ENCODE measurements around the gene TLR9. TPM values are rescaled to one million over a fixed set of nuclear protein-coding genes. Genes with fewer than 3 reads are reported as not detected.

TLR9 gene
- total RNA-seq, 1 experiment from 2014 or later = 0.44 TPM

DNA sequence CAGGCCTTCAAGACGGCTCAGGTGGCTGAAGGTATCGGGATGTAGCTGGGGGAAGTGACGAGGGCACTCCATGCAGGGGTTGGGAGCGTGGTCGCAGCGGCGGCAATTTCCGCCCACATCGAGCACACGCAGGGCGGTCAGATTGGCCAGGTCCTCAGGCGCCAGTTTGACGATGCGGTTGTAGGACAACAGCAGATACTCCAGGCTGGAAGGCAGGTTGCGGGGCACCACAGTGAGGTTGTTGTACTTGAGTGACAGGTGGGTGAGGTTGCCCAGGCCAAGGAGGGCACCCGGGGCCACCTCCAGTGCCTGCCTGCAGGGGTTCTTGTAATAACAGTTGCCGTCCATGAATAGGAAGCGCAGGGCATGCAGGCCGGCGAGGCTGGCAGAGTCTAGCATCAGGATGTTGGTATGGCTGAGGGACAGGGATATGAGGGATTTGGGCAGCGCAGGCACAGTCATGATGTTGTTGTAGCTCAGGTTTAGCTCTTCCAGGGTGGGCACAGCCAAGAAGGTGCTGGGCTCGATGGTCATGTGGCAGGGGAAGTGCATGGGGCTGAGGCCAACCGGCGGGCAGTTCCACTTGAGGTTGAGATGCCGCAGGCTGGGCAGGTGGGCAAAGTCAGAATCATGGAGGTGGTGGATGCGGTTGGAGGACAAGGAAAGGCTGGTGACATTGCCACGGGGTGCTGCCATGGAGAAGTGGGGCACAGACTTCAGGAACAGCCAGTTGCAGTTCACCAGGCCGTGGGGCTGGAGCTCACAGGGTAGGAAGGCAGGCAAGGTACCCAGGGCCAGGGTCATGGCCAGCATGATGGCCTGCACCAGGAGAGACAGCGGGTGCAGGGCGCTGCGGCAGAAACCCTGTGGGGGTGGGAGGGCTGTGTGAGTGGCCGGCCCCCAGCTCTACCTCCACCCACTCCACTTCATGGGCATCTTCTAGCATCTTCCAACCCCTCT lies 1.7 kb downstream of the TLR9 start:
- CTCF ChIA-PET = interaction anchor here (0.8 kb wide), 1 partner anchor 274 kb away, joined by 3 read pairs; no protein-coding TSS in a partner anchor
- POLR2A ChIA-PET (ENCODE audit: unreplicated experiment) = no interaction called here
- no peaks in the 10 kb centered on the region for H3K79me2 ChIP-seq (ENCODE audit: low read depth)

DNA sequence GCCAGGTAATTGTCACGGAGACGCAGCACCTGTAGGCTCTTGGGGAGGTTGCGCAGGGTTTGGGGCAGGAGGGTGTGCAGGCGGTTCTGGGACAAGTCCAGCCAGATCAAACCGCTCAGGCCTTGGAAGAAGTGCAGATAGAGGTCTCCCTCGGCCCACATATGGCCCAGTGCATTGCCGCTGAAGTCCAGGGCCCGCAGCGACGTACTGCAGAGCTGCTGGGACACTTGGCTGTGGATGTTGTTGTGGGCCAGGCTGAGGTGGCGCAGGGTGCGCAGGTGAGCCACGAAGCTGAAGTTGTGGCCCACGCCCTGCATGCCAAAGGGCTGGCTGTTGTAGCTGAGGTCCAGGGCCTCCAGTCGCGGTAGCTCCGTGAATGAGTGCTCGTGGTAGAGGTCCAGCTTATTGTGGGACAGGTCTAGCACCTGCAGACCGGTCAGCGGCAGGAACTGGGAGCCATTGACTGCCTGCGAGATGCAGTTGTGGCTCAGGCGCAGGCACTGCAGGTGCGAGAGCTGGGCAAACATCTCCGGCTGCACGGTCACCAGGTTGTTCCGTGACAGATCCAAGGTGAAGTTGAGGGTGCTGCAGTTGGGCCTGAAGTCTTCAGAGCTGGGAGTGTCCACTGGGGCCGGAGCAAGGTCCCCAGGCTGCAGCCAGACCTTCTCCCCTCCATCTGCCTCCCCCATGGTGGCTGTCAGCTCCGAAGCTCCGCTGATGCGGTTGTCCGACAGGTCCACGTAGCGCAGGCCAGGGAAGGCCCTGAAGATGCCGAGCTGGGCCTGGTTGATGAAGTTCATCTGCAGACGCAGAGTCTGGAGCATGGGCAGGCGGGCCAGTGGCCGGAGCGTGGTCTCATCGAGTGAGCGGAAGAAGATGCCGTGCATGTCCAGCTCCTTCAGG lies 2.9 kb downstream of the TLR9 start:
- no peaks in the 10 kb centered on the region for H4K20me1 ChIP-seq (ENCODE audit: insufficient read depth)
- no peak overlapping the region for H3K27ac ChIP-seq
- peaks cover 35% of the 10 kb centered on the region for H3K4me1 ChIP-seq (replicated peaks; ENCODE audit: insufficient read depth)
- H2AFZ ChIP-seq = no peak overlapping the region
- H3K36me3 ChIP-seq (ENCODE audit: low read depth) = no peaks in the 10 kb centered on the region
- H3K4me3 ChIP-seq = no peak overlapping the region
- ChIA-PET POLR2A (ENCODE audit: unreplicated experiment) (no interaction called here), CTCF (interaction anchor here (0.6 kb wide), 1 partner anchor 23 kb away, joined by 4 read pairs; the partner anchor contains the start of gene PPM1M)
- H3K9me2 ChIP-seq (ENCODE audit: insufficient read depth) = no peaks in the 10 kb centered on the region
- BruUV-seq (replicated peaks) = no TSS peak
- peaks cover 25% of the 10 kb centered on the region for H3F3A ChIP-seq (ENCODE audit: insufficient read depth, low read depth)
- H3K79me2 ChIP-seq (ENCODE audit: low read depth) = no peaks in the 10 kb centered on the region
- DNase-seq = no peak
- intact Hi-C loops (cut with micrococcal nuclease; ENCODE audit: unreplicated experiment) = no loop called here
- no peaks in the 10 kb centered on the region for H3K27me3 ChIP-seq (ENCODE audit: insufficient read depth, low read depth)
- no peak overlapping the region for H3K4me2 ChIP-seq
- TF ChIP-seq, protein P1, sequence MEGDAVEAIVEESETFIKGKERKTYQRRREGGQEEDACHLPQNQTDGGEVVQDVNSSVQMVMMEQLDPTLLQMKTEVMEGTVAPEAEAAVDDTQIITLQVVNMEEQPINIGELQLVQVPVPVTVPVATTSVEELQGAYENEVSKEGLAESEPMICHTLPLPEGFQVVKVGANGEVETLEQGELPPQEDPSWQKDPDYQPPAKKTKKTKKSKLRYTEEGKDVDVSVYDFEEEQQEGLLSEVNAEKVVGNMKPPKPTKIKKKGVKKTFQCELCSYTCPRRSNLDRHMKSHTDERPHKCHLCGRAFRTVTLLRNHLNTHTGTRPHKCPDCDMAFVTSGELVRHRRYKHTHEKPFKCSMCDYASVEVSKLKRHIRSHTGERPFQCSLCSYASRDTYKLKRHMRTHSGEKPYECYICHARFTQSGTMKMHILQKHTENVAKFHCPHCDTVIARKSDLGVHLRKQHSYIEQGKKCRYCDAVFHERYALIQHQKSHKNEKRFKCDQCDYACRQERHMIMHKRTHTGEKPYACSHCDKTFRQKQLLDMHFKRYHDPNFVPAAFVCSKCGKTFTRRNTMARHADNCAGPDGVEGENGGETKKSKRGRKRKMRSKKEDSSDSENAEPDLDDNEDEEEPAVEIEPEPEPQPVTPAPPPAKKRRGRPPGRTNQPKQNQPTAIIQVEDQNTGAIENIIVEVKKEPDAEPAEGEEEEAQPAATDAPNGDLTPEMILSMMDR (conservative IDR thresholded peaks at IDR 0.05) = no peak
- TF ChIP-seq EZH2 (IDR thresholded peaks at IDR 0.05; ENCODE audit: low read depth) = no peak
- H3K9me3 ChIP-seq (ENCODE audit: insufficient read depth, low read depth) = no peaks in the 10 kb centered on the region

More for the DNA sequence above, 1.7 kb downstream of the TLR9 start:
- H3K4me2 ChIP-seq = no peak overlapping the region
- DNase-seq = no peak
- no peaks in the 10 kb centered on the region for H4K20me1 ChIP-seq (ENCODE audit: insufficient read depth)
- H3K4me3 ChIP-seq = no peak overlapping the region
- H3K27me3 ChIP-seq (ENCODE audit: insufficient read depth, low read depth) = no peaks in the 10 kb centered on the region
- no peak for TF ChIP-seq EZH2 (IDR thresholded peaks at IDR 0.05; ENCODE audit: low read depth)
- TF ChIP-seq, protein P1 (conservative IDR thresholded peaks at IDR 0.05) = no peak
- BruUV-seq (replicated peaks) = no TSS peak
- peaks cover 14% of the 10 kb centered on the region; the same call in 1 of the 2 replicates for H3F3A ChIP-seq (ENCODE audit: insufficient read depth, low read depth)
- intact Hi-C loops (cut with micrococcal nuclease; ENCODE audit: unreplicated experiment) = no loop called here
- no peak overlapping the region for H2AFZ ChIP-seq
- no peak overlapping the region for H3K27ac ChIP-seq
- peaks cover 24% of the 10 kb centered on the region for H3K4me1 ChIP-seq (replicated peaks; ENCODE audit: insufficient read depth)
- H3K9me3 ChIP-seq (ENCODE audit: insufficient read depth, low read depth) = no peaks in the 10 kb centered on the region
- H3K9me2 ChIP-seq (ENCODE audit: insufficient read depth) = no peaks in the 10 kb centered on the region
- H3K36me3 ChIP-seq (ENCODE audit: low read depth) = no peaks in the 10 kb centered on the region
